Measurements from ENCODE around the gene HNRNPK.

GRCh38 chr9:83980395-83981125, 545 bp upstream of the HNRNPK start, which contains the start of gene RMI1:
- TF ChIP-seq CTCF (IDR thresholded peaks at IDR 0.05), result peak; percentile 6 to 22 (median 16)
- TF ChIP-seq POLR2A (IDR thresholded peaks at IDR 0.05), result peak; percentile 97
